G401.6 (cell line): Measurements from ENCODE around the gene ATP7B.

Source experiments
- FAIRE-seq: peaks from 2 replicates; lab custom pipeline; 2012; peaks lifted over from hg19 to GRCh38; lab: Jason Lieb, UNC

ATP7B gene

DNA sequence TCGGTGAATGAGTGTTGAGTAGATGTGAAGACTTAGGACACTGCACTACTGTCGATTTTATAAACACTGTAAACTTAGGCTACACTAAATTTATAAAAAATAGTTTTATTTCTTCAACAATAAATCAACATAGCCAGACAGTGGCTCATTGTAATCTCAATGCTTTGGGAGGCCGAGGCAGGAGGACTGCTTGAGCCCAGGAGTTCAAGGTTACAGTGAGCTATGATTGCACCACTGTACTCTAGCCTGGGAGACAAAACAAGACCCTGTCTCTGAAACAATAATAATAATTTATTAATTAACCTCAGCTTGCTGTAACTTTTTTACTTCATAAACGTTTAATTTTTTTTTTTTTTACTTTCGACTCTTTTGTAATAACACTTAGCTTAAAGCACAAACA lies 34.4 kb downstream of the ATP7B start:
- FAIRE-seq, result no peak

DNA sequence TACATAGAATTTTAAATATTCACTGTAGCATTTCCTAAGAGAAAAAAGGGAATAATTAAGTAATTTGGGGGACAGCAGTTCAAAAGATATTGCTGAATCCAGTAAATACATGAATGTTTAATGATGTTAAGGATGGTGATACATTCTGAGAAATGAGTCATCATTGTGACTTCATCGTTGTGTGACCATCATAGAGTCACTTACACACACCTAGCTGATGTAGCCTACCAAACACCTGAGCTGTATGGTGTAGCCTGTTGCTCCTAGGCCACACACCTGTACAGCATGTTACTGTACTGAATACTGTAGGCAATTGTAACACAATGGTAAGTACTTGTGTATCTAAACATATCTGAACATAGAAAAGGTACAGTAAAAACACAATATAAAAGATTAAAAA lies 34.8 kb downstream of the ATP7B start:
- no peak for FAIRE-seq

DNA sequence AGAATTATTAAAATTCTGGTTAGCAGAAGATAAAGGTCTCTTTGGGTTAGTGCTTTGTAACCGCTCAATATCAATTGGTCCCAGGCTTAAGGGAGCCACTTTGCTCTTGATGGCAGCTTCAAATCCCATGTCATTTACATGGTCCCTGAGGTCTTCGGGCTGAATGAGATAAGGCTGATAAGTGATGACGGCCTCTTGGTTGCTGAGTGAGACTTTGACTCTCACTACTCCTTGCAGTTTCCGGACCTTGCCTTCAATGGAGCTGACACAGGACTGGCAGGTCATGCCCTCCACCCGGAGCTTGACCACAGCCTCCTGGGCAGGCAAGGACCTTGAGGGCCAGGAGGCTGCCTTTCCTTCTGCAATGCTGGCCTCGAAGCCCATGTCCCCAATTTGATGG lies 36.8 kb downstream of the ATP7B start:
- no peak for FAIRE-seq

DNA sequence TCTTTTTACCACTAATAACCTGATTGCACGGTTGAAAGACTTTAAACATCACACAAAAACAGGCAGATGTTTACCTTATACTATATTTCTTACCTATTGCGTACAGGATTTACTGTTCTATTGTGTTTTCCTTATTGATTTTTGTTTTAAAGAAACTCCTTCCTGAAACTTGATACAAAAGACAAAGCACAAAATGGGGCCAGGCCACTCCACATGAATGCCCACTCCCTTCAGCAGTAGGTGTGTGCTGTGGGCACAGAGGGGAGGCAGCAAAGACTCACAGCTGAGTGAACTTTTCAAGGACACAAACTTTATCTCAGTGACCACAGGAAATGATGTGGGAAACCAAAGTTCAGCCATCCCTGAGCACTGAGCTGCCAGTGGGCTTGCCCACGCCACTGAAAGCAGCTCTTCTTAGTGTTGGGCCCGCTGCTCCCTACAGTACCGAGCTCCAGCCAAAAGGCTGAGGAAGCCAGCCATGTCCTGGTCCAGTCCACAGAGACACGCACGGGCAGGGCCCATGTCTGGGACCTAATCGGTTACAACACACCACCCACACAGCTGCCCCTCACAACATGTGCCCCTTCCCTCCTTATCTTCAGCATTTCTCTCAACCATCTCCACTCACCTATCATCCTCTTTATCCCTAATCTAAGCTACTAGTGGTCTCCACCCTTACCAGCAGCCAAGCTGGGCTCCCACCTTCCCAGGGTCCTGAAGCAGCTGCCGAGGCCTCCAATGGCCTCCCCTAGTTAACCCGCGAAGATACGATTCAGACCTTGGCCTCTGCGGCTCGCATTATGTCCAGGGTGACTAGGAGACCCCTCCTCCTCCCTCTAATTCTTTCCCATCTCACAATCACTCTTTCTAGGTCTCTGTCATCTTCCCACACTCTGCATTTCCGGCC lies 39.5 kb downstream of the ATP7B start:
- FAIRE-seq, result no peak

DNA sequence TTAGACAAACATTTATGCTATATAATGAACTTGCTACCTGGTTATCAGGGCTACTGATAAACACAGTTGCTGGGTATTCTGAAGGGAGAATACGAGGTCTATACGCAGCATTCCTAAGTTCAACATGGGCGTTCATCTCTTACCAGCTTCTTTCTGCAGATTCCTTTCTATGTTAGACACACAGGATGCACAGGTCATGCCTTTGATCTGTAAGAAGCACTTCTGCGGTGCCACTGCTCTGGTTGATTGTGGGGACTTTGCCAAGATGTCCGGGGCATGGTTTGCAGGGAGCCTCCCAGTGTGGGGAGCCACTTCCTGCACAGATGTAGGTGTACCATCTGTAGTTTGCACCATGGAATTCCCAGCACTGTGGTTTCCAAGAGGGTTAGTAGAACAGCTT lies 40.9 kb downstream of the ATP7B start:
- no peak for FAIRE-seq

DNA sequence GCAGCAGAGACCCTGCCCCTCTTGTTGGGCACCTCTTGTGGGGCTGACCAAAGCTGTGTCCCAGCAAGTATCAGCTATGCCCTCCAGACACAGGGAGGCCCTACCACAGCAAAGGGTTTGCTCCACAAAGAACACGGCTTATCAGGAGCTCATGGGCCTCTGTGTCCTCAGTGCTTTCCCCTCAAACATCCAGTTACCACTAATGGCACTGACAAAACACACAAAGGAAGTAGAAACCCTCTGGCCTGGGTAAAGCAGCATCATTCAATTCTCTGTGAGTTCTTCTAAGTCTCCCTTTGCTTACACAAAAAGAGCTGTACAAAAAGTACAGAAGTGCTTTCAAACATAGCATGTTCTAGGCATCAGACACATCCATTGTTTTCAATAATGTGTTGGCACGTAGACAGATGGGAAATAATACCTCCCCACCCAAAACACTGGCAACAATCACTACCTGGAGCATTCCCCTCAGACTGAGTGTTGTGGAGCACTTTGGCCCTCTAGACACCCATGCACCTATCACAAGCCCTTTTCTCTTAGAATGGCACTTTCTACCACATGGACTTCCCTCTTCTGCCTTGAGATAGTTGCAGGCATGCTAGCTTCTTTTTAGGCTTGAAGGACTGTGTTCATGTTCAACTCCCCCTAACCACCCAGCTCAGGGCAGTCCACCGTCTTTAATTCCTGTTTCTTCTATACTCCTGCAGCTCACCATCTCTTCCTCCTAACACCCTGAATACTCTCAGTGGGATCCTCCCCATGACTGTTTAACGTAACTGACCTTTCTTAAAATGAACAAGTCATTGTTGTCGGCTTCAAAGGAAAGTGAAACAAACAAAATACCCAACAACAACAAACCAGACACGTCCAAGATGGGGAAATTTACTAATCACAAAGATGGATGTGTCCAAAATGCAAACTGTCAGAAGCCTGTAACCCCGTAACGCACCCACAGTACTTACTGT lies 43.5 kb downstream of the ATP7B start:
- no peak for FAIRE-seq

DNA sequence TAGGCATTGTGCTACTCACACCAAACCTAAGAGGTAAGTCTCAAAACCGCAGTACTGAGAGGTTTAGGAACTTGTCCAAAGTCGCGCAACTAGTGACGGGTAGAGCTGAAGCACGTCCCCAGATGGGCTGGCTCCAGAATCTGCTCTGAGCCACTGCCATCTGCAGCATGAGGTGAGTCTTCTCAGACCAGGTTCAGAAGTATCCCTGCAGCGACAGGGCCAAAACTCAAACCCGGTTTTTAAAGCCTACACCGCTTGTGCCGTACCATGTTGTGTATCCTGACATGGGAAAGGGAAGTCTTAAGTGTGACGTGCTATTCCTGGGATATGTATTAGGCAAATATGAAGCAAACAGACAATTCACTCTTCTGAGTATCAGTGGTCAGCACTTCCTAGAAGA lies 45.1 kb downstream of the ATP7B start:
- FAIRE-seq, result no peak

DNA sequence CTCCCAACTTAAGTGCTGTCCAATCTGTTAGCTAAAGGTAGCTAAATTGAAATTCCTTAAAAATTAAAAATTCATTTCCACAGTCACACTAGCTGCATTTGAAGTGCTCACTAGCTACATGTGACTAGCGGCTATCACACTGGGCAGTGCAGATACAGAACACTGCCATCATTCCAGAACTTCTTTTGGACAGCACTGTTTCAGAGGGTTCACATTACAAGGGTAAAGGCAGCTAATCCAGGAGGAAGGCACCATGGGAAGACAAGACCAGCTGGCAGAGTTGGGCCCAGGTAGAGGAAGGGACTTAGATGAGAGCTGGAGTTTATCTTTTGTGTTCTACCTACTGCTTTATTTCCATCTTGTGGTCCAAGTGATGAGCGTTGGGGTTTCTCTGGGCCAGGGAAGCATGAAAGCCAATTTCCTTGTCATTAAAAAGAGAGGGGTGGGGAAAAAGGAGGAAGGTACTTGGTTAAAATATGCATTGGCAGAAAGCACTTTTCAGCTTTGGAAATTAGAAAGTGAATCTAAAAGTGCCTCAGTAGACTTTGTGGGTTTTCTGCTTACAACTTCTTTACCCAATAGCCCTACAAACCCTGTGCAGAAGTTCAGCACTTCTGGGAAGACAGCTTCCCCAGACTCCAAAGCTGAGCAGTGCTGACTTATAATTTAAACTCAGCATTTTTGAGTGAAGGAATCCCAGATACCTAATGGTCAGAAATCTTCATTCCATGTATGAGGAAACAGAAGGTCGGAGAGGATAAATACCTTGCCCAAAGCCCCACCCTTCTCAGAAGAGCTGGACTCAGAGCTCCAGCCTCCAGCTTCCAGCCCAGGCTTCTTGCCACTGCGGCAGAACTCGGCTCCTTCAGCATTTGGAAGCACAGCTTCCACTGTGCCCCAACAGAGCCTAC lies 49.5 kb downstream of the ATP7B start:
- FAIRE-seq, result no peak

DNA sequence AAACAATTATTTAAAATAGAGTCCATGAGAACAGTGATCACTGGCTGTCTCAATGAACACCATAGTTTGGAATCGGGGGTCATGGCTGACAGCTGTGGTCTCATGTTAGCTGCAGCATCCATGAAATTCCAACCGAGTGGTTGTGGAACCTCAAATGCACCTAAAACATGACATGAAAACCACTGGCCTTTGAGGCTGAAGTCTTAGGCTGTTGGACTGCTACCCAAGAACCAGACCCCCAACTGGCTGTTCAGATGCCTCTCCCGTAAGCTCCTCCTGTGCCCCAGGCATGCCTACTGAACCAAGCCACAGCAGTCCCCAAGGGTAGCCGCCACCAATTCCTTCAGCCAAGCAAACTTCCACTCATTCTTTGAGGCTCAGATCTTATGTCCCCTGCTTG lies 50.5 kb downstream of the ATP7B start:
- no peak for FAIRE-seq

DNA sequence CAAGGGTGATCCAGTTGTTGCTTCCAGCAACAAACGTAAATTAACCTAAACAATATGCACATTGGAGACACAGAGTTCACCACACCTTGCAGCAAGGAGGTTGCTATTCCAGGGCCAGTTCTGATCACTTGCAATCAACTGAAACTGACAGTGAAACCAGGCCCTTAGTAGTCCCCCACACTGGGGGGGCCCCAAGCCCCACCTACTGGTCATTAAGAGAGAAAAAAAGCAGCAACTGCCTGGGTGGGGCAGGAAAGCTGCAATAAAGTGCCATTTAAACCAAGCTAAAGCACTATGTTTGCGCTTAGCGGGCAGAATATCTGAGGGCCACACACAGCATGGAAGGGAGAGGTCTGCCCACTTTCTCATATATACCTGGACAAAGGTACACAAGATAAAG lies 51.5 kb downstream of the ATP7B start:
- FAIRE-seq, result no peak

DNA sequence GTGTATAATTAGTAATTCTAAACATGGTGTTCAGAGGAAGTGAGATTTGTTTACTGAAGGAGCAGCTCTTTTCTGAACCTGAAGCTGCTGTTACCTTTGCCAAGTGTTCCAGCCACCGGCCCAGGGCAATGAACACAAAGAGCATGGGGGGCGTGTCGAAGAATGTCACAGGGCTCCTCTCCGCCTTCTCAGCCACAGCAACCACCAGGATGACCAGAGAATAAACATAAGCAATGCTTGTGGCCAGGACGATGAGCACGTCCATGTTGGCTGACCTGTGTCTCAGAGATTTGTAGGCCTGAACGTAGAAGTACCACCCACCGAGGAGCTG lies 53.1 kb downstream of the ATP7B start:
- no peak for FAIRE-seq

DNA sequence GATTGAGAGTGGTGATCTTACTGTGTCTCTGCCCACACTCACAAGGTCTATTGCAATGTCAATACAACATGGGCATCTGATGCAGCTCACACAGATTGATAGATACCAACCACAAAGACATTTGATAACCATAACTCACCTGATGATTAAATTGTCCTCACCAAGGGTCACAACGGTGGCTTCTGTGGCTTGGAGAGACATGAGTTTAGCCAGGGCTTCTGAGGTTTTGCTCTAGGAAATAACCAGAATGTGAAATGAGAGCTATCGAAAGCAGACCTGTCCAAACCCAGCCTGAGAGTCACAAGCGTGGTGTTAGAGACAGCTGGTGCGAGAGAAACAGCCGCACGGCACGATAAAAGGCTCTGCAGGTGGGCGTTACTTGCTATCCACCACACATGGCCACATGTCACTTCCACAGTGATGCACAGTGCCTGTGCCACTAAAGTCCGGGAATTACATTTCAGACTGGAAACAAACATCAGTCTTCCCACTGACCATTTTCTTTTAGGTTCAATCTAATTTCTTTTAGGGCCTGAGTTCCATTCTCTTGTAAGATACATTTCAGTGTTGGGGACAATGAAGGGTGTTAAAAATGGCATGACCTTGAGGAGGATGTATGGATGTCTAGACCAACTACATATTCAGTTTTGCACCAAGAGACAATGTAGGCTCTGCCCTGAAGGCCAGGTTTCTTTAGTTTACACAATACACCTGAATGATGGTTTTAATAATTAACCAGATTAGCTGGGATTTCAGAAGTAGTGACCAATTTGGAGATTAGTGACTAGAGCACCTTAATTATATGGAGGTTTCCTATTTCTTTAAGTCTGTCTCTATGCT lies 53.7 kb downstream of the ATP7B start:
- no peak for FAIRE-seq

DNA sequence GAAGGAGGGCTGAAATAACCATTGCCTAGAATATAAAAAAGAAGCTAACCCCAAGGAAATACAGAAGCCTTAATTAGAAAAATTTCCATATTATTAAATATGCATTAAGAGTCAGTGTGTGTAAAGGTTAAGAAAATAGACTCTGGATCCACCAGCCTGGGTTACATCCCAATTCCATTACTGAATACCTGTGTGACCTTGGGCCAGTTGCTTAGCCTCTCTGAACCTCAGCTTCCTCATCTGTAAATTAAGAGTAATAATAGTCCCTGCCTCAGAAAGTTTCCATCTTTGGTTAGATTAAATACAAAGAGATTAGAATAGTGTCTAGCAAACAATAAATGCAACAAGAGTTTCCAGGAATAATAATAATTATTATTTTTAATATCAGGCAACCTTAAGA lies 54.5 kb downstream of the ATP7B start:
- FAIRE-seq, result no peak

DNA sequence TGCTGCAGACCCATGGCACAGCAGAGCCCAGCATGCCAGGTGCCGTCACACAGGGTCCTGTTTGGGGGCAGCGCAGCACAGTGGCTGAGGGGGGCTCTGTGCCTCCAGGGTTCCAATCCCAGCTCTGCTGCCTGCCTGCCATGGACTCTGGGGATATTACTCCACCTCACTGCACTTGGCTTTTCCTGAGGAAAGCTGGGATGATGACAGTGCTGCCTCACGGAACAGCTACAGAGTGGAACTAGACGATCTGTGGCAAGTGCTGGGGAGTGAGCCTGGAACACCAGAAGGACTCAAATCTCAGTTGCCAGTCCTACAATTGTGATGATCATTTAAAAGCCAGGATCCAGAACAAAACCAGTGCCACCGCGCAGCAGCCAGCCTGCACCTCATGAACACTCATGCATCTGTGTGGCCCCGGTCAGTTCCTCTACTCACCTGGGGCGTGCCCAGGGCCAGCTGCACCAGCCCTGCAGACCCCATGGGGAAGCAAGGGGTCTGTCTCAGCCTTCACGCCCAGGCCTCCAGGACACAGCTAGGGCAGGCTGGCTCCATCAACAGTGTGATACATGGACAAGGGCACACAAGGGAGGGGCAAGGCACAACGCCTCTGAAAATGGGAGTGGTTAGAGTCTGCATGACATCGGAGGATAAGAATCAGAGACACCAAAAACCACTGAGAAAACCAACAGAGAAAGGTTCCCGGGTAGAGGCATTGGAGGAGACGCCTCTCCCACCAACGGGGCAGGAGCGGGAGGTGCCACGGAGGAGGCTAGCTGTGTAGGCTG lies 55.2 kb downstream of the ATP7B start:
- no peak for FAIRE-seq

DNA sequence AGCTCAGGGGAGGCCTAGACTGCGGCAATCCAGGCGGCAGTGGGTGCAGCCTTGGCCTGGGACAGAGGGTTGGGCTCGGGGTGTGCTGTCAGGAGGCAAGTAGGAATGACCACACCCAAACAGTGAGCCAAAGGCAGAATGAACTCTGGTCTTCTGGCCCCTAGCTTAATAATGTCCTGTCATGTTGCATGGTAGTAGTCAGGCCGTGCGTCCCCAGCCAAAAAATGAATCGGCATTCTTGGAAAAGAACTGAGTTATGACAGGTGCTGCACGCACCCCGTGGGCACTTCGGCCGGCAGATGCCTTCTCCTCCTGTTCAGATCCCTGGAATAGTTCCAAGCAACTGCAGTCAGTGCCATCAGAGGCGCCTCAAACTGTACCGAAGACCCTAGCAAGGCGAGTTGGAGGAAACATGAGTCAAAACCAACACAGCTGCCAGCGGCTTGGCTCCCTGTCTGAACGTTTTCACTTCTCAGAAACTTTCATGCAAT lies 55.9 kb downstream of the ATP7B start:
- FAIRE-seq, result no peak

DNA sequence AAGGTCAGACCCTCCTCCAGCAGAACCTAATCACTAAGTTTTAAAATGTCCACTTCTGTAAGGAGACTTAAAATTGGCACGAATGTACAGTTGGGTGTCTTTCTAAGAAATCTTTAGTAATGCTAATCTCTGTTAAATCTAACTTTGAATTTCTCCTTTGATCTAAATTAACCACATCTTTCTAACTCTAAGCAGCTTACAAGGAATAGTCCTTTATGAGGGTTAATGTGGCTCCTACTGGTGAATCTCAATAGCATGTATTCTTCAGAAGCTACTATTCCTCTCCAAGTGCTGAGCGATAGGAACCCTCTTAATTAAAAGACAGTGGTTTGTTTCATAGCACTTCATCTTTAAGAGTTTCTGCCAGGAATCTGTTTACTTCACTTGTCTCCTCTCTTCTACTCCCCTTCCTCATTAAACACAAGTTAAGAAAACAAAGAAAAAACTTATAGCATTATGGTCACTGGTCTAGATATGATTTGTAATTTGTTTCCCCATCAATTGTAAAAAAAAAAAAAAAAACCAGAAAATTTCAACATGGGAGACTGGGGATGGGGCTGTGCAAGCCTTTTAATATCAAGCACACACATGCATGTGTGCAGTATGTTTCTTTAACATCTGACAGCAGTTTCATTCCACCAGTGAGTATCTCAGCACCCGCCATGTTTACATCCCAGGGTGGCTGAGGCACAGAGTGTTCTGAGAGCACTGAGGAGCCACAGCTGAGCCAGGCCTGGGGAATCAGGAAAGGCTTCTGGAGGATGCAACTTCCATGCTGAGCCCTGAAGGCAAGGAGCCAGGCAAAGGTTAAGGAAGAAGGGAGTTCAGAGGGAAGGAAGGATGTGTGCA lies 57.7 kb downstream of the ATP7B start:
- FAIRE-seq, result no peak

DNA sequence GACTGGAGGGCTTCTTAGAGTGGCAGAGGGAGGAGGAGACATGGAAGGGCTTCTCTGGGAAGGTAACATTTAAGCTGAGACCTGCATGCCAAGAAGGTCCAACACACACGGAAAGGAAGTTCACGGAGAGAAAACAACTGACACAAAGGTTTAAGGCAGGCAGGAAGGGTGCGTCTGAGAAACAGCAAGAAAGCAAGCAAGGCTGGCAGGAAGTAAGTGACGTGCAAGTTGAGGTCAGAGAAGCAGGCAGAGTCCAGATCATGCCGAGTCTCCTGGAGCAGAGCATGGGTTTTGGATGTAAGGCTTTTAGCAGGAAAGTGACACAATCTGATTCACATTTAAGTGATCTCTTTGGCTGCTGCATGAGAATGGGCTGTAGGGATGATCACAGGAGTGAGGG lies 60.5 kb downstream of the ATP7B start:
- no peak for FAIRE-seq

DNA sequence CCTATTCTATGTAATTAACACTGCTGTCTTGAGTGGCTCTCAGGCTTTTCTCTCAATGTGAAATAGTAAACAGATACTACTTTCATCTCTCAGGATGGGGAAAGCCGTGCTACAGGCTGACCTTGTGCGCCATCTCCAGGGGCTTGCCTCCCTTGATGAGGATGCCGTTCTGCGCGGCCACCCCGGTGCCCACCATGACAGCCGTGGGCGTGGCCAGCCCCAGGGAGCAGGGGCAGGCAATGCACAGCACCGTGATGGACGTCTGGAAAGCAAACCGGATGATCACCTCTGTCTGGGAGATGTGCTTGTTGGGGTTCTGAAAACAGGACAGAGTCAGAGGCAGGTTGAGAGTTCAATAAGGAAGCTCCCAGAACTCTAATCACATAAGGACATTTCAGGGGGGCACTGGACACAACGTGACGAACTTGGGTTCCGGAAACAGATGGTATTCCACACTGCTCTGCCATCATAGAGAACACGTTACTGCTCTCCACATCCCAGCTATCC lies 65.0 kb downstream of the ATP7B start:
- no peak for FAIRE-seq

DNA sequence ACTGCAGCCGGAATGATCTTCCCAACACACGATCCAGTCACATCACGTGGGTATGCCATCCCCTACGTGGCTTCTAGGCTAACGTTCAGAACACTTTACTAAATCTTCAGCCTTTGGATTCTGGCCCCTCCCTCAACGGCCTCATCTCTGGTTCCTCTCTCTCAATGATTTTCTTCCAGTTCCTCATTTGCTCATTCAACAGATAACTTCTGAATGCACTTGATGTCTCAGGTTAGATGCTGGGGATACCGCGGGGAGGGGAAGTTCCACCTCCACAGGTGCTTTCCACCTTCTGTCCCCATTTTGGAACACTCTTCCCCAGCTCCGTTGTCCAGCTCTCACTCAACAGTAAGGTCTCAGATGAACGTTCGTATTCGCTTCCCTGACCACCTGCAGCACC lies 66.1 kb downstream of the ATP7B start:
- no peak for FAIRE-seq
